Brain microvascular endothelial cell (primary cell): ENCODE data around the gene RRP1.

Source experiments
- DNase-seq: peaks from one replicate; pipeline ENCODE4 v3.0.0-alpha.2; 2020
- H3K27ac ChIP-seq: fragments of 250-450 bp; sonication (Bioruptor Pico); 2 replicates; pipeline ENCODE4 v1.5.1; 2020; ENCODE audit warnings: mild to moderate bottlenecking, moderate library complexity
- H3K27me3 ChIP-seq: fragments of 250-450 bp; sonication (Bioruptor Pico); replicated peaks from 2 replicates; pipeline ENCODE4 v1.5.1; 2020; ENCODE audit warnings: mild to moderate bottlenecking
- H3K36me3 ChIP-seq: fragments of 250-450 bp; sonication (Bioruptor Pico); replicated peaks from 2 replicates; pipeline ENCODE4 v1.5.1; 2020; ENCODE audit warnings: mild to moderate bottlenecking
- H3K4me3 ChIP-seq: 2 replicates; pipeline ENCODE4 v1.5.1; 2011; ENCODE audit warnings: low read depth, mild to moderate bottlenecking, control low read depth, low read length, moderate library complexity
- CTCF ChIP-seq: IDR thresholded peaks from 2 replicates; pipeline ENCODE4 v1.5.1; 2011; ENCODE audit warnings: low read depth, mild to moderate bottlenecking, moderate library complexity, low read length, control low read depth, inconsistent platforms; ENCODE audit errors: missing control alignments
- in situ Hi-C: cut with HindIII; loops from 2 replicates; pipeline ENCODE4 v1.10.0; 2017; ENCODE audit warnings: low sequenced_read_pairs, low pct_ligation_motif_present

Gene RRP1

GRCh38 chr21:43771199-43771675 is 18.1 kb upstream of the RRP1 start:
- H3K27me3 ChIP-seq, result no peaks in the 10 kb centered on the region
- H3K27ac ChIP-seq, result no peak overlapping the region
- DNase-seq, result no peak
- in situ Hi-C loops, result no loop called here
- TF ChIP-seq CTCF, result no peak
- H3K36me3 ChIP-seq, result peaks cover 17% of the 10 kb centered on the region
- H3K4me3 ChIP-seq, result no peak overlapping the region

- in situ Hi-C loops, result no loop called here
- Histone ChIP-seq H3K27ac (no peak overlapping the region), H3K4me3 (no peak overlapping the region), H3K27me3 (no peaks in the 10 kb centered on the region), H3K36me3 (peaks cover 17% of the 10 kb centered on the region)
- TF ChIP-seq CTCF, result no peak
- DNase-seq, result no peak
These were observed 17.5 kb upstream of the RRP1 start for GRCh38 chr21:43771698-43772424.

- H3K36me3 ChIP-seq, result peaks cover 17% of the 10 kb centered on the region
- in situ Hi-C loops, result no loop called here
- DNase-seq, result no peak
- H3K27me3 ChIP-seq, result no peaks in the 10 kb centered on the region
- no peak for TF ChIP-seq CTCF
- no peak overlapping the region for H3K27ac ChIP-seq
- H3K4me3 ChIP-seq, result no peak overlapping the region
These were observed 17.0 kb upstream of the RRP1 start for GRCh38 chr21:43772425-43772821.

- Histone ChIP-seq H3K36me3 (peaks cover 17% of the 10 kb centered on the region), H3K4me3 (no peak overlapping the region), H3K27ac (no peak overlapping the region), H3K27me3 (no peaks in the 10 kb centered on the region)
- no peak for DNase-seq
- TF ChIP-seq CTCF, result no peak
- in situ Hi-C loops, result no loop called here
These were observed 15.2 kb upstream of the RRP1 start for GRCh38 chr21:43774163-43774562.

GRCh38 chr21:43775190-43775589 is 14.2 kb upstream of the RRP1 start:
- Histone ChIP-seq H3K4me3 (peak overlapping the region; percentile 76), H3K36me3 (peaks cover 17% of the 10 kb centered on the region), H3K27me3 (no peaks in the 10 kb centered on the region), H3K27ac (no peak overlapping the region)
- no peak for DNase-seq
- no peak for TF ChIP-seq CTCF
- in situ Hi-C loops, result no loop called here

- no peak for DNase-seq
- TF ChIP-seq CTCF, result peak; percentile 5
These were observed 13.5 kb upstream of the RRP1 start, which contains the start of gene CSTB for GRCh38 chr21:43775795-43776430. TSS of gene CSTB (minus strand) at chr21:43776308. CDS start at chr21:43776269, 39 bp downstream.

More at GRCh38 chr21:43775795-43776430, 13.5 kb upstream of the RRP1 start, which contains the start of gene CSTB:
- H3K27ac ChIP-seq, result peak within 1 kb of the TSS; percentile 75
- H3K36me3 ChIP-seq, result peaks cover 17% of the 10 kb centered on the region
- in situ Hi-C loops, result no loop called here
- H3K27me3 ChIP-seq, result no peaks in the 10 kb centered on the region
- peak within 1 kb of the TSS; percentile 76 for H3K4me3 ChIP-seq
